B cell (primary cell): ENCODE measurements around the gene DNAH8. TPM values are rescaled to one million over a fixed set of nuclear protein-coding genes. Genes with fewer than 3 reads are reported as not detected.

ENCODE experiments used
- ATAC-seq: fragments of 200-7000 bp; cut with Tn5 transposase; one replicate; pipeline ENCODE4 v1.10.0; 2021; ENCODE audit warnings: low read depth, mild to moderate bottlenecking, moderate number of reproducible peaks, moderate library complexity
- CTCF ChIA-PET: fragments of 350-600 bp; sonication (Branson Sonifier 250); formaldehyde crosslinking; loops from one replicate; lab custom pipeline; 2021; ENCODE audit warnings: antibody characterized with exemption, inconsistent platforms; lab: Charles Lee
- POLR2A ChIA-PET: fragments of 350-600 bp; sonication (Branson Sonifier 250); formaldehyde crosslinking; loops from one replicate; lab custom pipeline; 2021; ENCODE audit warnings: antibody characterized with exemption; lab: Charles Lee
- DNase-seq: peaks from one replicate; pipeline ENCODE4 v3.0.0; 2013
- H2AFZ ChIP-seq: 2 replicates; pipeline ENCODE4 v1.6.1; 2012; ENCODE audit warnings: mild to moderate bottlenecking, low read depth, low read length; ENCODE audit not compliant: insufficient read depth, poor library complexity, severe bottlenecking
- H3K27ac ChIP-seq, 2 donors: 1 replicate in 1 of 2; 2 replicates in 1 of 2; pipeline ENCODE4 v1.5.1; 2012 to 2013; ENCODE audit warnings: low read length in 2 of 2, mild to moderate bottlenecking in 2 of 2, moderate library complexity in 1 of 2
- H3K27me3 ChIP-seq, 4 experiments: fragments of 200-600 bp in 1 of 4; sonication (generic) in 1 of 4; replicated peaks in 1 of 4; 1 replicate in 2 of 4; 2 replicates in 2 of 4; pipeline versions ENCODE4 v1.6.1 to v1.7.0; 2013 to 2016; ENCODE audit warnings: low read length in 3 of 4, mild to moderate bottlenecking in 2 of 4, mixed read lengths in 1 of 4, moderate library complexity in 1 of 4; ENCODE audit not compliant: insufficient read depth in 4 of 4, control insufficient read depth in 3 of 4; ENCODE audit errors: control extremely low read depth in 1 of 4
- H3K36me3 ChIP-seq, 2 experiments: replicated peaks in 1 of 2; 1 replicate in 1 of 2; 2 replicates in 1 of 2; pipeline versions ENCODE4 v1.6.1 to v1.7.1; 2013; ENCODE audit warnings: low read length in 1 of 2; ENCODE audit not compliant: insufficient read depth in 2 of 2, control insufficient read depth in 1 of 2; ENCODE audit errors: control extremely low read depth in 1 of 2, extremely low read depth in 1 of 2
- H3K4me1 ChIP-seq, 2 donors: fragments of 200-600 bp in 1 of 2; sonication (generic) in 1 of 2; 1 replicate in 1 of 2; 2 replicates in 1 of 2; pipeline versions ENCODE4 v1.5.1 to v1.6.1; 2013 to 2017; ENCODE audit warnings: low read length in 2 of 2; ENCODE audit not compliant: control insufficient read depth in 2 of 2, insufficient read depth in 2 of 2
- H3K4me2 ChIP-seq: replicated peaks from 2 replicates; pipeline ENCODE3; 2012; ENCODE audit warnings: mild to moderate bottlenecking, low read depth, low read length; ENCODE audit not compliant: poor library complexity, severe bottlenecking
- H3K4me3 ChIP-seq, 5 experiments: fragments of 200-600 bp in 1 of 5; sonication (generic) in 1 of 5; 1 replicate in 3 of 5; 2 replicates in 2 of 5; pipeline versions ENCODE4 v1.5.1 to v1.7.0; 2011 to 2016; ENCODE audit warnings: low read length in 4 of 5, mild to moderate bottlenecking in 4 of 5, low read depth in 2 of 5, control low read depth in 1 of 5, moderate library complexity in 1 of 5; ENCODE audit not compliant: insufficient read depth in 1 of 5; ENCODE audit errors: control extremely low read depth in 1 of 5, extremely low read depth in 1 of 5
- H3K79me2 ChIP-seq: fragments of 200-600 bp; sonication (generic); one replicate; pipeline ENCODE4 v1.6.0; 2016; ENCODE audit warnings: low read length; ENCODE audit not compliant: control insufficient read depth, insufficient read depth
- H3K9ac ChIP-seq: fragments of 200-600 bp; sonication (generic); 2 replicates; pipeline ENCODE4 v1.6.1; 2017; ENCODE audit warnings: mild to moderate bottlenecking, low read length, moderate library complexity
- H3K9me3 ChIP-seq, 3 donors: one replicate each; pipeline versions ENCODE4 v1.6.1 to v1.7.1; 2013; ENCODE audit warnings: low read length in 2 of 3; ENCODE audit not compliant: control insufficient read depth in 2 of 3, insufficient read depth in 1 of 3; ENCODE audit errors: control extremely low read depth in 1 of 3
- H4K20me1 ChIP-seq: 2 replicates; pipeline ENCODE4 v1.6.0; 2012; ENCODE audit warnings: mild to moderate bottlenecking, low read length; ENCODE audit not compliant: insufficient read depth, control insufficient read depth, poor library complexity, severe bottlenecking
- H3K27ac Mint-ChIP-seq: one replicate; pipeline ENCODE4 v1.8.0; 2021; ENCODE audit warnings: mixed read lengths
- H3K27me3 Mint-ChIP-seq: one replicate; pipeline ENCODE4 v1.8.0; 2021; ENCODE audit warnings: mixed read lengths
- H3K4me1 Mint-ChIP-seq: one replicate; pipeline ENCODE4 v1.8.0; 2021; ENCODE audit warnings: mixed read lengths
- H3K4me3 Mint-ChIP-seq: one replicate; pipeline ENCODE4 v1.8.0; 2021; ENCODE audit warnings: mixed read lengths
- H3K9me3 Mint-ChIP-seq: one replicate; pipeline ENCODE4 v1.8.0; 2022; ENCODE audit warnings: mixed read lengths; ENCODE audit not compliant: insufficient read depth
- EZH2 ChIP-seq: IDR thresholded peaks from 2 replicates; pipeline ENCODE4 v1.6.1; 2012; ENCODE audit warnings: borderline replicate concordance, low read depth, mild to moderate bottlenecking, moderate library complexity, low read length; ENCODE audit not compliant: insufficient read depth, poor library complexity, severe bottlenecking
- WGBS: methylation state at CpG from one replicate; pipeline ENCODE4 v1.1.5; 2013; ENCODE audit warnings: missing lambda C conversion rate; ENCODE audit not compliant: insufficient coverage; 5-methylcytosine and 5-hydroxymethylcytosine counted together
- intact Hi-C: fragments of 100-400 bp; cut with micrococcal nuclease; formaldehyde crosslinking; loops from one replicate; pipeline ENCODE4 v1.10.0; 2022
- polyA plus RNA-seq: library from polyadenylated mRNA; depleted of rRNA; stranded (reverse); fragments of >200 nt; gene quantifications from 2 replicates; pipeline ENCODE4 v1.2.3, GENCODE V29; 2012
- total RNA-seq, 2 donors: library from RNA; stranded (reverse); fragments of 120-200 nt in 1 of 2; gene quantifications; 1 replicate in 1 of 2; 2 replicates in 1 of 2; pipeline versions ENCODE4 v1.2.3 to v1.2.4, GENCODE V29; 2013 to 2022
- TF ChIP-seq, protein P1 (sequence below): fragments of 200-600 bp; IDR thresholded peaks from one replicate; pipeline ENCODE4 v1.8.0; 2022; ENCODE audit warnings: antibody characterized with exemption, mild to moderate bottlenecking

Gene DNAH8
- total and polyA plus RNA-seq, 2 donors (not counting 1 experiment from before 2014, with no cell fraction given): 0.69 to 1.1 TPM

DNA sequence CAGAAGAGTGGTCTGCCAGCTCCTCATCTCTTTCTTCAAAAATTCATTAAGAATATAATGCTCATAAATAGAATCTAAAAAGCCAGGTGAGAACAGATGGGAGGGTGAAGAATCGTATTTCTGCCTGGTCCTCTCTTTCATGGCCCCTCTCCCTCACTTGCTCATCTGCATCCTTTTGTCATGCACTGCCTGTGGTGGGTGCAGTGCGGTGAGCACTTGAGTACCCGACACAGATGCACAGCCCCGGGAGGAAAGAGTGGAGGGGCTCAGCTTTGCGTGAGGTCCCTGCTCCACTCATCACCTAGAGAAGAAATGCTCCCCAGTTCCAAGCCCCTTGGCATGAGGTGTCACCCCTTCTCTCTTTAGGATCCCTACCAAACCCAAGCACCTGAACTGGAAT, 275.4 kb downstream of the DNAH8 start:
- intact Hi-C loops: no loop called here
- Histone ChIP-seq H3K9me3 (no peaks in the 10 kb centered on the region), H3K27ac (no peak overlapping the region), H3K36me3 (no peaks in the 10 kb centered on the region), H2AFZ (no peak overlapping the region), H3K4me3 (no peak overlapping the region), H3K9ac (no peak overlapping the region), H3K79me2 (no peaks in the 10 kb centered on the region), H3K4me1 (no peaks in the 10 kb centered on the region), H3K4me2 (no peak overlapping the region), H3K27me3 (peaks cover 0 to 5% (median 0%) of the 10 kb centered on the region in 4 experiments), H4K20me1 (no peaks in the 10 kb centered on the region)
- POLR2A ChIA-PET: no interaction called here
- WGBS: 69% methylated on average over 3 of the region's 5 CpGs
- DNase-seq (no peak), ATAC-seq (no peak)
- Mint-ChIP-seq H3K27ac (no peak overlapping the region), H3K4me1 (no peaks in the 10 kb centered on the region), H3K9me3 (no peaks in the 10 kb centered on the region), H3K4me3 (no peak overlapping the region), H3K27me3 (peaks cover 7% of the 10 kb centered on the region)
- TF ChIP-seq, protein P1, sequence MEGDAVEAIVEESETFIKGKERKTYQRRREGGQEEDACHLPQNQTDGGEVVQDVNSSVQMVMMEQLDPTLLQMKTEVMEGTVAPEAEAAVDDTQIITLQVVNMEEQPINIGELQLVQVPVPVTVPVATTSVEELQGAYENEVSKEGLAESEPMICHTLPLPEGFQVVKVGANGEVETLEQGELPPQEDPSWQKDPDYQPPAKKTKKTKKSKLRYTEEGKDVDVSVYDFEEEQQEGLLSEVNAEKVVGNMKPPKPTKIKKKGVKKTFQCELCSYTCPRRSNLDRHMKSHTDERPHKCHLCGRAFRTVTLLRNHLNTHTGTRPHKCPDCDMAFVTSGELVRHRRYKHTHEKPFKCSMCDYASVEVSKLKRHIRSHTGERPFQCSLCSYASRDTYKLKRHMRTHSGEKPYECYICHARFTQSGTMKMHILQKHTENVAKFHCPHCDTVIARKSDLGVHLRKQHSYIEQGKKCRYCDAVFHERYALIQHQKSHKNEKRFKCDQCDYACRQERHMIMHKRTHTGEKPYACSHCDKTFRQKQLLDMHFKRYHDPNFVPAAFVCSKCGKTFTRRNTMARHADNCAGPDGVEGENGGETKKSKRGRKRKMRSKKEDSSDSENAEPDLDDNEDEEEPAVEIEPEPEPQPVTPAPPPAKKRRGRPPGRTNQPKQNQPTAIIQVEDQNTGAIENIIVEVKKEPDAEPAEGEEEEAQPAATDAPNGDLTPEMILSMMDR: no peak
- TF ChIP-seq EZH2: no peak
- CTCF ChIA-PET: interaction anchor here (0.7 kb wide), 1 partner anchor 16 kb away, joined by 3 read pairs; no protein-coding TSS in a partner anchor

DNA sequence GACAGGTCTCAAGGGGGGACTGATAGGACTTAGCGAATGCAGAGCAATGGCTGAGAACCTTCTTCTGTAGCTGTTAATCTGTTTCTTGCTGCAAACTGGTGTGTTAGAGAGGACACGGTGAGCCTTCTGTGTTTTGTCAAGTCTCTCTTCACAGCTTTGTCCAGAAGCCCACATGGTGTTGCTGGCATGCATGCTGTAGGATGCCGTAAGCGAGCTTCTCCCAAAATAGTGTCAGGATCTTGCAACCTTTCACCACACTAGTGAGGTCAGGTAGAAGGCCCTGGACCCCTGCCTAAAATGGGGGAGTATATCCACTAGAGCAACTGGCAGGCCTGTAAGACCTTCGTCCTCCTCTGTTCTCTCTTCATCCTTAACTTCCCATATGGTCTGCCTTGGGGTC, 281.6 kb downstream of the DNAH8 start:
- Histone ChIP-seq H4K20me1 (no peaks in the 10 kb centered on the region), H3K4me1 (no peaks in the 10 kb centered on the region), H3K36me3 (no peaks in the 10 kb centered on the region), H3K9ac (no peak overlapping the region), H3K79me2 (no peaks in the 10 kb centered on the region), H3K9me3 (no peaks in the 10 kb centered on the region), H3K4me2 (no peak overlapping the region), H2AFZ (no peak overlapping the region), H3K27ac (no peak overlapping the region), H3K27me3 (peaks cover 0 to 7% (median under 1%) of the 10 kb centered on the region in 4 experiments), H3K4me3 (no peak overlapping the region)
- ATAC-seq (no peak), DNase-seq (no peak)
- 59% methylated on average over 4 of the region's 5 CpGs for WGBS
- ChIA-PET POLR2A (no interaction called here), CTCF (interaction anchor here (0.8 to 2.2 kb wide), 14 partner anchors 10 to 339 kb away, joined by 3 to 21 read pairs (median 3); no protein-coding TSS in a partner anchor)
- Mint-ChIP-seq H3K27ac (no peak overlapping the region), H3K4me3 (no peak overlapping the region), H3K27me3 (peaks cover 33% of the 10 kb centered on the region), H3K4me1 (no peaks in the 10 kb centered on the region), H3K9me3 (no peaks in the 10 kb centered on the region)
- TF ChIP-seq, protein P1: no peak
- TF ChIP-seq EZH2: no peak
- intact Hi-C loops: no loop called here
